Nephron (organoid): Measurements from ENCODE around the gene CAMTA1.
A peak's percentile ranks its signal among the peaks of the same experiment; 100 is the strongest.

Experiments
- H3K27ac Mint-ChIP-seq, 3 experiments: 2 replicates each; pipeline ENCODE4 v1.8.0; 2020; ENCODE audit warnings: mixed read lengths in 3 of 3, mild to moderate bottlenecking in 2 of 3, moderate library complexity in 1 of 3
- H3K27me3 Mint-ChIP-seq: 2 replicates; pipeline ENCODE4 v1.8.0; 2021; ENCODE audit warnings: low read depth, mild to moderate bottlenecking, moderate library complexity, mixed read lengths
- H3K36me3 Mint-ChIP-seq: 2 replicates; pipeline ENCODE4 v1.8.0; 2020; ENCODE audit warnings: low read depth, mixed read lengths
- H3K4me1 Mint-ChIP-seq: 2 replicates; pipeline ENCODE4 v1.8.0; 2020; ENCODE audit warnings: mixed read lengths
- H3K4me3 Mint-ChIP-seq, 3 experiments: 2 replicates each; pipeline ENCODE4 v1.8.0; 2020; ENCODE audit warnings: mild to moderate bottlenecking in 3 of 3, mixed read lengths in 3 of 3, moderate library complexity in 2 of 3
- H3K9me3 Mint-ChIP-seq: 2 replicates; pipeline ENCODE4 v1.8.0; 2020; ENCODE audit warnings: mixed read lengths
- TF ChIP-seq, protein P1 (sequence below), 3 experiments: fragments of 200-600 bp; sonication (generic); IDR thresholded peaks; one replicate each; pipeline ENCODE4 v1.5.0; 2021; ENCODE audit warnings: antibody characterized with exemption in 3 of 3; ENCODE audit not compliant: unreplicated experiment in 3 of 3

Gene CAMTA1

DNA sequence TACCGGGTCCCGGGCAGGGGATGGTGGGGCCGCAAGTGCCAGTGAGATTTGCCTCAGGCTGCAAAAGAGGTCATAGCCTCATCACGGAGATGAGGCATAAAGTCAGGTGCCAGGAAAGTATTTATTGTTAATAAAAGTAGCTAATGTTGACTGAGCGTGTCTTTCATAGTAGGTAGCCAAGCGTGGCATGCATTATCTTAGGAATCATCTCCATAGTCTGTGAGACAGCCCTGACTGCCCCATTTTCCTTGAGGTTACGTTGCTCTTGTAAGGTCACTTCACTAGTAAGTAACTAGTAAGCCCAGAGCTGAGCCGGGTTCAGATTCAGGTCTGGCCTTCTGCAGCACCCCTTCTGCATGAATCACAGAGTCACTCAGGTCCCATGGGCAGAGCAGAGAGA lies 174.2 kb downstream of the CAMTA1 start:
- TF ChIP-seq, protein P1, sequence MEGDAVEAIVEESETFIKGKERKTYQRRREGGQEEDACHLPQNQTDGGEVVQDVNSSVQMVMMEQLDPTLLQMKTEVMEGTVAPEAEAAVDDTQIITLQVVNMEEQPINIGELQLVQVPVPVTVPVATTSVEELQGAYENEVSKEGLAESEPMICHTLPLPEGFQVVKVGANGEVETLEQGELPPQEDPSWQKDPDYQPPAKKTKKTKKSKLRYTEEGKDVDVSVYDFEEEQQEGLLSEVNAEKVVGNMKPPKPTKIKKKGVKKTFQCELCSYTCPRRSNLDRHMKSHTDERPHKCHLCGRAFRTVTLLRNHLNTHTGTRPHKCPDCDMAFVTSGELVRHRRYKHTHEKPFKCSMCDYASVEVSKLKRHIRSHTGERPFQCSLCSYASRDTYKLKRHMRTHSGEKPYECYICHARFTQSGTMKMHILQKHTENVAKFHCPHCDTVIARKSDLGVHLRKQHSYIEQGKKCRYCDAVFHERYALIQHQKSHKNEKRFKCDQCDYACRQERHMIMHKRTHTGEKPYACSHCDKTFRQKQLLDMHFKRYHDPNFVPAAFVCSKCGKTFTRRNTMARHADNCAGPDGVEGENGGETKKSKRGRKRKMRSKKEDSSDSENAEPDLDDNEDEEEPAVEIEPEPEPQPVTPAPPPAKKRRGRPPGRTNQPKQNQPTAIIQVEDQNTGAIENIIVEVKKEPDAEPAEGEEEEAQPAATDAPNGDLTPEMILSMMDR (IDR thresholded peaks at IDR 0.05; ENCODE audit: unreplicated experiment in 3 of 3): no peak
- peaks cover 75% of the 10 kb centered on the region for H3K4me1 Mint-ChIP-seq
- peak overlapping the region in 1 of 3 experiments; percentile 12 for H3K4me3 Mint-ChIP-seq
- peaks cover 7% of the 10 kb centered on the region for H3K27me3 Mint-ChIP-seq
- H3K27ac Mint-ChIP-seq: peak overlapping the region; percentile 92 to 96 (median 94)
- no peaks in the 10 kb centered on the region for H3K36me3 Mint-ChIP-seq
- H3K9me3 Mint-ChIP-seq: no peaks in the 10 kb centered on the region

DNA sequence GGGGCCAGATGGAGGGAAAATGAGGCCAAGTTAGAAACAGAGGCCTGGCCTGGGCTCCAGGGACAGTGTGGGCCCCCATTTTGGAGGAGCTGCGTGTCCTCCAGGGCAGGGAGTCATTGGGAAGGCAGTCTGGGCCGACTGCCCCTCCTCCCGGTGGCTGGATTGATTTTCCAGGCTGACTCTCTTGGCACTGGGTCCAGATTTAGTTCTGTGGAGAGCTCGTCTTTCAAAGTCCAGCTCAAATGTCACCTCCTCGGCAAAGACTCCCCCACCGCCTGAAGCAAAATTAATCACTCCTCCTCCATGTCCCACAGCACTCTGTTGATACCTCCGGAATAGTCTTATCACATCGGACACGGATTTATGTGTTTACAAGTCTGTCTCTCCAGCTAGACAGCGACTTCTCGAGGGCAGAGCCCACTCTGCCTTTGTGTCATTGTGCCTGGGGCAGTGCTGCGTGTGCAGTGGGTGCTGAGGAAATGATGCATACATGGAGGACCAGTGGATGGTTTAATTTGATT lies 175.1 kb downstream of the CAMTA1 start:
- peaks cover 75% of the 10 kb centered on the region for H3K4me1 Mint-ChIP-seq
- peak overlapping the region; percentile 92 to 96 (median 94) for H3K27ac Mint-ChIP-seq
- H3K4me3 Mint-ChIP-seq: peak overlapping the region; percentile 3 to 59 (median 53)
- no peaks in the 10 kb centered on the region for H3K36me3 Mint-ChIP-seq
- peaks cover 7% of the 10 kb centered on the region for H3K27me3 Mint-ChIP-seq
- TF ChIP-seq, protein P1 (IDR thresholded peaks at IDR 0.05; ENCODE audit: unreplicated experiment in 3 of 3): no peak
- H3K9me3 Mint-ChIP-seq: no peaks in the 10 kb centered on the region

DNA sequence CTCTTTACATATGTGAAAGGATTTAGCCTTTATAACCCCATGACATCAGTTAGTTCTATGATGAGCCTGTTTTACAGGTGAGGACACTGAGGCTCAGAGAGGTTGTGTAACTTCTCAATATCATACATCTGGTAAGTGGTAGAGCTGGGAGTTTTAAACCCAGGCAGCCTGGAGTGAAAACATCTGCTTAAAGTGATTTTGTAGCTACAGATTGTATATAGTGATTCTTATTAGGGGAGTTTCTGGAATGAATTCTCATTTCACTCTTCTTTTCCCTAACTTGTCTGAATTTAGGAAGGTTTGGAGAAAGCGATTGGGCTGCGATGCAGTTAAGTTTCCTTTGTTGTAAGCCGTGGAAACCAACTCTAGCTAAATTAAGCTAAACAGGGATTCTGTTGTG lies 175.6 kb downstream of the CAMTA1 start:
- Mint-ChIP-seq H3K4me3 (peak overlapping the region; percentile 53 to 59 (median 53)), H3K4me1 (peaks cover 75% of the 10 kb centered on the region), H3K9me3 (no peaks in the 10 kb centered on the region), H3K27ac (peak overlapping the region; percentile 92 to 96 (median 94)), H3K27me3 (peaks cover 10% of the 10 kb centered on the region), H3K36me3 (no peaks in the 10 kb centered on the region)
- TF ChIP-seq, protein P1 (IDR thresholded peaks at IDR 0.05; ENCODE audit: unreplicated experiment in 3 of 3): no peak

DNA sequence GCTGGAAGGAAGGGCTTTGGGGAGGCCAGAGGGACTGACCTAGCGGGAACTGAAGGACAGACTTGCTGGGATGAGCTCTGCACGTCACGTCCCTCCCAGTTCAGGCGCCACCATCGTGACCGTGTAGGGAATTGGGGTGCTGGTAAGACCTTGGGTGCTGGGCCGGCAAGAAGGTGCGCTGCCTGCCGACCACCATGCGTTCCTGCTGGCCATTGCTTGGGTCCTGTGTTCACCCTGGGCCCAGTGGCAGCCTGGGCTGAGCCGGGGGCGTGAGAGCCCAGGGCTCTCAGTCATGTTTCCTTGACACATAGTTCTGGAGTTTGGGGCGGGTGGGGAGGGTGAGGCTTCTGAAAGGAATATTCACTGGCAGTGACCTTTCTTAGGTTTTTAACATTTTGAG lies 176.0 kb downstream of the CAMTA1 start:
- H3K27ac Mint-ChIP-seq: peak overlapping the region; percentile 92 to 96 (median 94)
- no peaks in the 10 kb centered on the region for H3K9me3 Mint-ChIP-seq
- peaks cover 75% of the 10 kb centered on the region for H3K4me1 Mint-ChIP-seq
- H3K27me3 Mint-ChIP-seq: peaks cover 11% of the 10 kb centered on the region
- TF ChIP-seq, protein P1 (IDR thresholded peaks at IDR 0.05; ENCODE audit: unreplicated experiment in 3 of 3): no peak
- H3K36me3 Mint-ChIP-seq: no peaks in the 10 kb centered on the region
- H3K4me3 Mint-ChIP-seq: peak overlapping the region; percentile 53 to 59 (median 53)

DNA sequence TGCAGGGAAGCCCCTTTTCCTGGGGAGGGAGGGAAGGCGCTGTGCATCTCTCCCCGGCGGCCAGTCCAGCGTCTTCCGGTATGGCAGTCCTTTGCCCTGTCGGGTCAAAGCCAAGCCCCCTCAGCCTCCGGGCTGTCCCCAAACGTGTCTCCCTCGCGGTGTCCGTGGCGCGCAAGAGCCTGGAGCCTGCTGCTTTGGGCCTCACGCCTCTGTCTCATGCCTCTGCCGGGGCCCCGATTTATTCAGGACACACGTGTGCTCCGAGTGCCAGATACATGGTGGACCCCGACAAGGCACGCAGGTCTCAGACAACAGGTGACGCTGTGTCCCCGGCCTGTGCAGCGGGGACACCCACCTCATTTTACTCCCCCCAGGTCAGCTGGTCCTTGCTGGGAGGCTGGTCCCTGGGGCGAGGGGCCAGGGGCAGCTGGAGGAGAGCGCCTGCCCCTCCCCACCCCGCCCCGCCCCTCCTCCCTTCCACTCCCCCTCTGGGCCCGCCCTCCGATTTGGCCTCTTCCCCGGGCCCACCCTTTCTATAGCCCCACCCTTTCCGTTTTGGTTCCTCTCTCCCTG lies 176.7 kb downstream of the CAMTA1 start:
- TF ChIP-seq, protein P1 (IDR thresholded peaks at IDR 0.05; ENCODE audit: unreplicated experiment in 3 of 3): no peak
- Mint-ChIP-seq H3K27ac (peak overlapping the region; percentile 61 to 94 (median 66)), H3K27me3 (peaks cover 11% of the 10 kb centered on the region), H3K4me3 (peak overlapping the region; percentile 57 to 76 (median 63)), H3K36me3 (no peaks in the 10 kb centered on the region), H3K9me3 (no peaks in the 10 kb centered on the region), H3K4me1 (peaks cover 68% of the 10 kb centered on the region)
